Measurements from ENCODE around the gene NME5. TPM values are rescaled to one million over a fixed set of nuclear protein-coding genes. Genes with fewer than 3 reads are reported as not detected.

The NME5 gene
- total RNA-seq, 1 experiment from 2014 or later: 2.0 TPM

DNA sequence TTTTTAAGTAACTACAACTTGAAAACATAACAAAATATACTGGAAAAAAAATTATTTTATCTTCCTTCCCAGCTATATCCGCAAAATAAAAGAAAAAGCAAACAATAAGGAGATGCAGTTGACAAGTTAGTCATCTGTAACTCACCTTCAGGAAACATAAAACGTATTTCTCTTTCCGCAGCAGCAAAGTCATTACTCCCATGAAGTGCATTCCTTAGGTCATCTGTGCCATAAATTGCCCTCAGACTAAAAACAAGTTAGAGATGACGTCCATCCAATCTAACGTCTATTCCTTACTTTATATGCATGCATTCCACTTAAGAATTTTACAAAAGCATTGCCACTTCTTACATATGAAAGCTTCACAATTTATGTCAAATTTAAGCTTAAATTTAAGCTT lies 10.9 kb downstream of the NME5 start:
- Histone ChIP-seq H3K4me2 (ENCODE audit: low read depth, low read length, poor library complexity, severe bottlenecking) (no peak overlapping the region), H3K36me3 (ENCODE audit: insufficient read depth, low read length) (no peaks in the 10 kb centered on the region), H3K4me3 (ENCODE audit: low read length) (no peak overlapping the region), H3K9ac (ENCODE audit: low read length) (no peak overlapping the region), H3K27me3 (ENCODE audit: low read length) (no peaks in the 10 kb centered on the region), H3K9me3 (ENCODE audit: low read length) (no peaks in the 10 kb centered on the region), H3K27ac (ENCODE audit: low read length) (no peak overlapping the region), H3K9me2 (replicated peaks; ENCODE audit: insufficient read depth, low read length) (no peaks in the 10 kb centered on the region), H2AFZ (ENCODE audit: low read length) (no peak overlapping the region), H3K79me2 (ENCODE audit: low read length) (no peaks in the 10 kb centered on the region), H3K4me1 (ENCODE audit: low read length) (peaks cover 8% of the 10 kb centered on the region), H4K20me1 (ENCODE audit: insufficient read depth, low read depth, low read length) (no peaks in the 10 kb centered on the region)
- no peak for DNase-seq

DNA sequence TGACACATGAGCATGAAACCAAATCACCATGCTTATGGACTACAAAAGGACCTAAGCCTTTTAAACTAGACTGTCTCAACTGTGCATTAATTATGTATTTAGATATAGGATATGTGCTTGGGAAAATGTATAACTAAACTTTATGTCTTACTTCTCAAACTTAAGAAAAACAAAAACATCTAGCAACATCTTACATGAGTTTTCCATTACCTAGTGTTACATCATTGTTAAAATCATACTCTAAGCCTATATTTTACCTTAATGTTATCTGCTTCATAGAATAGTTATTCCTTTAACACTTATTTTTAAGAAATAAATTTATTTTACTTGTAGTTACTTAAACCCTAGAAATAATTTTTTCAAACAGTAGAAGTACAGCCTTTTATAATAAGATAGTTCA lies 24.0 kb downstream of the NME5 start:
- Histone ChIP-seq H3K9me3 (ENCODE audit: low read length) (no peaks in the 10 kb centered on the region), H3K4me2 (ENCODE audit: low read depth, low read length, poor library complexity, severe bottlenecking) (no peak overlapping the region), H3K4me3 (ENCODE audit: low read length) (no peak overlapping the region), H3K4me1 (ENCODE audit: low read length) (no peaks in the 10 kb centered on the region), H2AFZ (ENCODE audit: low read length) (no peak overlapping the region), H3K9ac (ENCODE audit: low read length) (no peak overlapping the region), H3K9me2 (replicated peaks; ENCODE audit: insufficient read depth, low read length) (no peaks in the 10 kb centered on the region), H3K79me2 (ENCODE audit: low read length) (no peaks in the 10 kb centered on the region), H4K20me1 (ENCODE audit: insufficient read depth, low read depth, low read length) (no peaks in the 10 kb centered on the region), H3K36me3 (ENCODE audit: insufficient read depth, low read length) (no peaks in the 10 kb centered on the region), H3K27me3 (ENCODE audit: low read length) (no peaks in the 10 kb centered on the region), H3K27ac (ENCODE audit: low read length) (no peak overlapping the region)
- no peak for DNase-seq

DNA sequence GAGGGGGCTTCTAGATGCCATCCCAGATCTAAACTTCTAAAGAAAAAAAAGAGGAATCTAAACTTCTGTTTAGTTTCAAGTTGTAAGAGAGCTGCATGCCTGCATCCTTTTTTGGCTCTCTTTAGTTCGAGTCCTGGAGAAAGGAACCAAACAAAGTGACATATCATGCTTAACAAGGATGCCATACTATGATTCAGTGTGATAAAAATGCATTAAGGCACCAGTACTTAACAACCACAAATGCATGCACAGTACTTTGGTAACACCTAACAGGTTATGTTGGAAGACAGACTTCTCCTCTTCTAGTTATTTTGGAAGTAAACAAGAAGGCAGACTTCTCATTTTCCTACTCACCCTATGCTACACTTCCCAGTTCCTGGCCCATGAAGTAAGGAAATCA lies 27.3 kb downstream of the NME5 start:
- H3K9me2 ChIP-seq (replicated peaks; ENCODE audit: insufficient read depth, low read length): no peaks in the 10 kb centered on the region
- H3K36me3 ChIP-seq (ENCODE audit: insufficient read depth, low read length): no peaks in the 10 kb centered on the region
- no peak for DNase-seq
- no peak overlapping the region for H3K4me3 ChIP-seq (ENCODE audit: low read length)
- H2AFZ ChIP-seq (ENCODE audit: low read length): no peak overlapping the region
- no peak overlapping the region for H3K27ac ChIP-seq (ENCODE audit: low read length)
- no peaks in the 10 kb centered on the region for H4K20me1 ChIP-seq (ENCODE audit: insufficient read depth, low read depth, low read length)
- H3K4me2 ChIP-seq (ENCODE audit: low read depth, low read length, poor library complexity, severe bottlenecking): no peak overlapping the region
- H3K27me3 ChIP-seq (ENCODE audit: low read length): no peaks in the 10 kb centered on the region
- H3K79me2 ChIP-seq (ENCODE audit: low read length): no peaks in the 10 kb centered on the region
- H3K4me1 ChIP-seq (ENCODE audit: low read length): no peaks in the 10 kb centered on the region
- no peaks in the 10 kb centered on the region for H3K9me3 ChIP-seq (ENCODE audit: low read length)
- no peak overlapping the region for H3K9ac ChIP-seq (ENCODE audit: low read length)

DNA sequence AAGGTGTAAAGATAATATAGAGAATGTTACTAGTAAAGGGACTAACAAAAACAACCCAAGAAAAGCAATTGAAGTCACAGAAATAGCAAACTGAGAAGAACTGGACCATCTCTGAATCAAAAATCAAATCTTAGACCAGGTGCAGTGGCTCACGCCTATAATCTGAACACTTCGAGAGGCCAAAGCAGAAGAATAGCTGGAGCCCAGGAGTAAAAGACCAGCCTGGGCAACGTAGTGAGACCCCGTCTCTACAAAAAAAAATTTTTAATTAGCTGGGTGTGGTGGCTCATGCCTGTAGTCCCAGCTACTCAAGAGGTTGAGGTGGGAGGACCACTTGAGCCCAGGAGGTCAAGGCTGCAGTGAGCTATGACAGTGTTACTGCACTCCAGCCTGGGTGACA lies 28.0 kb downstream of the NME5 start:
- no peaks in the 10 kb centered on the region for H3K27me3 ChIP-seq (ENCODE audit: low read length)
- no peaks in the 10 kb centered on the region for H4K20me1 ChIP-seq (ENCODE audit: insufficient read depth, low read depth, low read length)

DNA sequence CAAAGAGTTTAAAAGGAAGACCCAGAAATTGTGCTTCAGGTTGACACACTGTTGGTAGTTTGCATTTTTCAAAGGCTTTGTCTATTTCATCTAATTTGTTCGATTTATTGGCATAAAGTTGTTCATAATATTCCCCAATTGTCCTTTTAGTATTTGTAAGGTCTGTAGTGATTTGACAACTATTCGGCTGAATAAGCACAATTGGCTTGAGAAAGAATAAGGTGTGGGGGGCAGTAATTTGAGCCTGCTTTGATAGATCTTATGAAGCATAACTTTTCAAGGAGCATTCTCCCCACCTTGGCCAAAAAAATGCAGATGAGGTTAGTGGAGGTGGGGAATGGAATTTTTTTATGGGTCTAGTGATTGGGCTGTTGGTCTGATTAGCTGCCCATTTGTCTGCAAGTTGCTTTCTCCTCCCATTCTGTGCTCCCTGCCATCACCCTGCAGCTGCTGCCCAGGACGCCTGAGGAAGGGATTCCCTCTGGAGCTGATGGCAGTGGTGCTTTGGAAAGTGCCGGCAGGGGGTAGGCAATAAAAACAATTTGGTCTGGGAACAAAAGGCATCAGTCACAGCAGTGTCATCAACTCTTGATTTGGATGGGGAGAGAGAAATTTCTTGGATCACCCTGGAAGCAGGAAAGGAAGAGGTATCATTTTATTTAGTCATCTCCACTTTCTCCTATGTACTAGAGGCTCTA lies 28.8 kb downstream of the NME5 start:
- Histone ChIP-seq H3K4me2 (ENCODE audit: low read depth, low read length, poor library complexity, severe bottlenecking) (no peak overlapping the region), H3K79me2 (ENCODE audit: low read length) (no peaks in the 10 kb centered on the region), H3K36me3 (ENCODE audit: insufficient read depth, low read length) (no peaks in the 10 kb centered on the region), H3K27me3 (ENCODE audit: low read length) (no peaks in the 10 kb centered on the region), H2AFZ (ENCODE audit: low read length) (no peak overlapping the region), H4K20me1 (ENCODE audit: insufficient read depth, low read depth, low read length) (no peaks in the 10 kb centered on the region), H3K9me2 (replicated peaks; ENCODE audit: insufficient read depth, low read length) (no peaks in the 10 kb centered on the region), H3K9me3 (ENCODE audit: low read length) (no peaks in the 10 kb centered on the region), H3K4me3 (ENCODE audit: low read length) (no peak overlapping the region), H3K27ac (ENCODE audit: low read length) (no peak overlapping the region), H3K4me1 (ENCODE audit: low read length) (no peaks in the 10 kb centered on the region), H3K9ac (ENCODE audit: low read length) (no peak overlapping the region)
- DNase-seq: no peak

More for the DNA sequence above, 28.0 kb downstream of the NME5 start:
- H3K4me3 ChIP-seq (ENCODE audit: low read length): no peak overlapping the region
- no peaks in the 10 kb centered on the region for H3K9me2 ChIP-seq (replicated peaks; ENCODE audit: insufficient read depth, low read length)
- no peak overlapping the region for H3K4me2 ChIP-seq (ENCODE audit: low read depth, low read length, poor library complexity, severe bottlenecking)
- H3K4me1 ChIP-seq (ENCODE audit: low read length): no peaks in the 10 kb centered on the region
- no peak overlapping the region for H3K9ac ChIP-seq (ENCODE audit: low read length)
- no peak for DNase-seq
- no peak overlapping the region for H3K27ac ChIP-seq (ENCODE audit: low read length)
- H2AFZ ChIP-seq (ENCODE audit: low read length): no peak overlapping the region
- no peaks in the 10 kb centered on the region for H3K36me3 ChIP-seq (ENCODE audit: insufficient read depth, low read length)
- no peaks in the 10 kb centered on the region for H3K79me2 ChIP-seq (ENCODE audit: low read length)
- no peaks in the 10 kb centered on the region for H3K9me3 ChIP-seq (ENCODE audit: low read length)

DNA sequence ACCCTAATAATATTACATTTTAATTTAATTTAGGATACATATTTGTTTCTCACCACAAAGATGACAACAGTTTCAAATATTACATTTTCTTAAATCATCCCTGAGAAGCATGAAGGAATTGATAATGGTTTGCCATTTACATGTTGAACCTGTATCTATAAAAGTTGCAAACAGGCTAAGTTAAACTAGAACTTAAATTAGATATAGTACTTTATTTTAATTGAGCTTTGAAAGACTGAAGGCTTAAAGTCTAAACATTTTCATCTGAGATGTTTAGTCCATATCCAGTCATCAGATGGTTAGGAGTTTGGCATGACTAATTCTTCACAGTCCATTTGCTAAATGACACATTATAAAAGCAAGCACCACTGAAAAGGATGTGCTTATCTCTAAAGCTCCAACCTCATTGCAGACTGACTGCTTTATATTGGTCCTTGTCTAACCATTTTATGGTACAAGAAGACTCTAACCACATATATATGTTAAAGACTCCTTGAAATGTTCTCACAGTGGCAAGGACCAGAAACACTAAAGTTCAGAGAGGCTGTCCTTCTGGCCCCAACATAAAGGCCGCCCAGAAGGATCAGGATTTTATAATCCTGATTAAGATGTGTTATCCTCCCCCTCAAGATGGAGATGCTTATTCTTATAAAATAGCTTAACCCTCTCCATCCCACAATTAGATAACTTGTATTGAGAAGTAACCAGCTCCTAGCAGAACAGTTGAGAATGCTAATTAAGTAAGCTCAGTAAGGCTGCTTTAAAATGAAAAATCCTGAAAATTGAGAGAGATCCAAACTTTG lies 29.6 kb downstream of the NME5 start:
- Histone ChIP-seq H3K4me1 (ENCODE audit: low read length) (no peaks in the 10 kb centered on the region), H3K4me3 (ENCODE audit: low read length) (no peak overlapping the region), H3K27ac (ENCODE audit: low read length) (no peak overlapping the region), H3K79me2 (ENCODE audit: low read length) (no peaks in the 10 kb centered on the region), H3K27me3 (ENCODE audit: low read length) (no peaks in the 10 kb centered on the region), H3K36me3 (ENCODE audit: insufficient read depth, low read length) (no peaks in the 10 kb centered on the region), H4K20me1 (ENCODE audit: insufficient read depth, low read depth, low read length) (no peaks in the 10 kb centered on the region), H3K9me2 (replicated peaks; ENCODE audit: insufficient read depth, low read length) (no peaks in the 10 kb centered on the region), H3K9me3 (ENCODE audit: low read length) (no peaks in the 10 kb centered on the region), H2AFZ (ENCODE audit: low read length) (no peak overlapping the region), H3K9ac (ENCODE audit: low read length) (no peak overlapping the region), H3K4me2 (ENCODE audit: low read depth, low read length, poor library complexity, severe bottlenecking) (no peak overlapping the region)
- DNase-seq: no peak

DNA sequence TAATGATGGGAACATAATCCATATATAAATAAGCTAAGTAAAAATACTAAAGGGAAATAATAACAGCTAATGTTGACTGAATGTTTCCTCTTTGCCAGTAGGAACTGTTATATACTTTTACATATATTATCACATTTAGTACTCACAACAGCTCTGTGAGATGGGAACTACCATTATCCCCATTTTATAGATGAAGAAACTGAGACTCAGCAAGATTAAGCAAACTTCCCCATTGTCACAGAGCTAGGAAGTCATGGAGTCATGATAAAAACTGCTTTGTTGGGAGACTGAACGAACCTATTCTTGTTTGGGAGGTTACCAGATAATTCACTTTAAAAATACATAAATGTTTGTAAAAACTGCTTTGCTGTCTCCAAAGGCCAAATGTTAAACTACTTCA lies 32.0 kb downstream of the NME5 start:
- no peak overlapping the region for H2AFZ ChIP-seq (ENCODE audit: low read length)
- H3K79me2 ChIP-seq (ENCODE audit: low read length): no peaks in the 10 kb centered on the region
- H3K4me3 ChIP-seq (ENCODE audit: low read length): no peak overlapping the region
- peaks cover 15% of the 10 kb centered on the region for H3K4me1 ChIP-seq (ENCODE audit: low read length)
- H3K27ac ChIP-seq (ENCODE audit: low read length): no peak overlapping the region
- no peaks in the 10 kb centered on the region for H3K27me3 ChIP-seq (ENCODE audit: low read length)
- no peak for DNase-seq
- H4K20me1 ChIP-seq (ENCODE audit: insufficient read depth, low read depth, low read length): no peaks in the 10 kb centered on the region
- no peaks in the 10 kb centered on the region for H3K9me3 ChIP-seq (ENCODE audit: low read length)
- H3K4me2 ChIP-seq (ENCODE audit: low read depth, low read length, poor library complexity, severe bottlenecking): no peak overlapping the region
- no peak overlapping the region for H3K9ac ChIP-seq (ENCODE audit: low read length)
- no peaks in the 10 kb centered on the region for H3K9me2 ChIP-seq (replicated peaks; ENCODE audit: insufficient read depth, low read length)
- H3K36me3 ChIP-seq (ENCODE audit: insufficient read depth, low read length): no peaks in the 10 kb centered on the region

DNA sequence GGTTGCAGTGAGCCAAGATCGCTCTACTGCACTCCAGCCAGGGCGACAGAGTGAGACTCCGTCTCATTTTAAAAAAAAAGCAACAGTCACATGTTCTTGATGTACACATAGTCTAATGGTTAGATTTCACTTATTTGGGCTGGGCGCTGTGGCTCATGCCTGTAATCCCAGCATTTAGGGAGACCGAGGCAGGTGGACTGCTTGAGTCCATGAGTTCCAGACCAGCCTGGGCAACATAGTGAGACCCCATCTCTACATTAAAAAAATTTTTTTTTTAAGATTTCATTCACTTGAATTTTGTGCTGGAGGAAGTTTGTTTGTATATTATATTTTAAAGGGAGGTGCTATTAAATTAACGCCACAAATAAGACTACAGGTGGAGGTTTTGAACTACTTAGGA lies 33.5 kb downstream of the NME5 start:
- H3K79me2 ChIP-seq (ENCODE audit: low read length): no peaks in the 10 kb centered on the region
- H3K9me2 ChIP-seq (replicated peaks; ENCODE audit: insufficient read depth, low read length): no peaks in the 10 kb centered on the region
- no peak overlapping the region for H3K4me2 ChIP-seq (ENCODE audit: low read depth, low read length, poor library complexity, severe bottlenecking)

More for the DNA sequence above, 33.5 kb downstream of the NME5 start:
- Histone ChIP-seq H3K4me3 (ENCODE audit: low read length) (no peak overlapping the region), H3K9ac (ENCODE audit: low read length) (no peak overlapping the region), H3K36me3 (ENCODE audit: insufficient read depth, low read length) (no peaks in the 10 kb centered on the region), H3K9me3 (ENCODE audit: low read length) (no peaks in the 10 kb centered on the region), H3K27ac (ENCODE audit: low read length) (no peak overlapping the region), H4K20me1 (ENCODE audit: insufficient read depth, low read depth, low read length) (no peaks in the 10 kb centered on the region), H2AFZ (ENCODE audit: low read length) (no peak overlapping the region), H3K27me3 (ENCODE audit: low read length) (no peaks in the 10 kb centered on the region), H3K4me1 (ENCODE audit: low read length) (peaks cover 20% of the 10 kb centered on the region)
- no peak for DNase-seq

All from Karpas-422 (cell line).